GM19193 (cell line): Measurements from ENCODE around the gene MAP3K5.
A peak's percentile ranks its signal among the peaks of the same experiment; 100 is the strongest.

Source experiments
- POLR2A ChIP-seq: IDR thresholded peaks from 4 replicates; pipeline ENCODE4 v1.6.1; 2011; ENCODE audit not compliant: insufficient read depth, insufficient read length; ENCODE audit errors: extremely low read depth

MAP3K5 gene

GRCh38 chr6:136798044-136798443, 5.8 kb upstream of the MAP3K5 start:
- no peak for TF ChIP-seq POLR2A

GRCh38 chr6:136795996-136796395, 3.7 kb upstream of the MAP3K5 start:
- no peak for TF ChIP-seq POLR2A

GRCh38 chr6:136795386-136795785, 3.1 kb upstream of the MAP3K5 start:
- no peak for TF ChIP-seq POLR2A

- TF ChIP-seq POLR2A: no peak
Observed at GRCh38 chr6:136793363-136793762, 1.1 kb upstream of the MAP3K5 start.

- no peak for TF ChIP-seq POLR2A
Observed at GRCh38 chr6:136792095-136792409, 225 bp downstream of the MAP3K5 start.

- TF ChIP-seq POLR2A: peak; percentile 86
Observed at GRCh38 chr6:136791296-136792094, 782 bp downstream of the MAP3K5 start.

GRCh38 chr6:136790411-136791295, 1.6 kb downstream of the MAP3K5 start:
- TF ChIP-seq POLR2A: no peak

- TF ChIP-seq POLR2A: no peak
Observed at GRCh38 chr6:136788069-136788902, 4.0 kb downstream of the MAP3K5 start.

- TF ChIP-seq POLR2A: no peak
Observed at GRCh38 chr6:136787726-136788068, 4.6 kb downstream of the MAP3K5 start.

GRCh38 chr6:136786658-136787057, 5.6 kb downstream of the MAP3K5 start:
- TF ChIP-seq POLR2A: no peak

- TF ChIP-seq POLR2A: no peak
Observed at GRCh38 chr6:136784910-136785746, 7.1 kb downstream of the MAP3K5 start.

- TF ChIP-seq POLR2A: peak; percentile 14
Observed at GRCh38 chr6:136784271-136784664, 8.0 kb downstream of the MAP3K5 start.

GRCh38 chr6:136783495-136784270, 8.6 kb downstream of the MAP3K5 start:
- TF ChIP-seq POLR2A: no peak

GRCh38 chr6:136783021-136783420, 9.3 kb downstream of the MAP3K5 start:
- no peak for TF ChIP-seq POLR2A

GRCh38 chr6:136782021-136782770, 10.1 kb downstream of the MAP3K5 start:
- TF ChIP-seq POLR2A: no peak
